CD4-positive, CD25-positive, alpha-beta regulatory T cell (primary cell): ENCODE measurements around the gene AHCTF1. TPM values are rescaled to one million over a fixed set of nuclear protein-coding genes. Genes with fewer than 3 reads are reported as not detected.
A peak's percentile ranks its signal among the peaks of the same experiment; 100 is the strongest.
"Not testable (repeated sequence)": the region's sequence is repeated elsewhere in the genome, so short reads cannot be mapped to it uniquely, and the experiment has no call there.

Source experiments
- ATAC-seq, 2 donors: fragments of 150-1000 bp; cut with Tn5 transposase; one replicate each; pipeline ENCODE4 v1.10.0; 2021; ENCODE audit warnings: low read depth in 2 of 2, moderate number of reproducible peaks in 2 of 2, moderate library complexity in 1 of 2
- DNase-seq, 3 donors: peaks; one replicate each; pipeline versions ENCODE4 v3.0.0 to v3.0.0-alpha.2; 2012 to 2022; ENCODE audit warnings: mixed read lengths in 1 of 3
- H3K27ac ChIP-seq: one replicate; pipeline ENCODE4 v1.7.0; 2013; ENCODE audit warnings: mild to moderate bottlenecking, low read length; ENCODE audit not compliant: insufficient read depth, poor library complexity, severe bottlenecking
- H3K27me3 ChIP-seq: one replicate; pipeline ENCODE4 v1.7.0; 2013; ENCODE audit warnings: low read length; ENCODE audit not compliant: control insufficient read depth, insufficient read depth
- H3K36me3 ChIP-seq: one replicate; pipeline ENCODE4 v1.7.0; 2013; ENCODE audit warnings: mild to moderate bottlenecking, low read length, moderate library complexity; ENCODE audit not compliant: control insufficient read depth, insufficient read depth
- H3K4me1 ChIP-seq: 2 replicates; pipeline ENCODE4 v1.7.0; 2013; ENCODE audit warnings: mild to moderate bottlenecking, low read length; ENCODE audit not compliant: insufficient read depth, control insufficient read depth, poor library complexity, severe bottlenecking
- H3K4me3 ChIP-seq: one replicate; pipeline ENCODE4 v1.7.0; 2013; ENCODE audit warnings: low read depth, mild to moderate bottlenecking, low read length, moderate library complexity
- H3K9me3 ChIP-seq, 2 experiments: 1 replicate in 1 of 2; 2 replicates in 1 of 2; pipeline ENCODE4 v1.7.0; 2013; ENCODE audit warnings: low read length in 2 of 2, mild to moderate bottlenecking in 1 of 2, moderate library complexity in 1 of 2; ENCODE audit not compliant: control insufficient read depth in 2 of 2
- H3K27ac Mint-ChIP-seq, 3 donors: one replicate each; pipeline ENCODE4 v1.8.0; 2020 to 2022; ENCODE audit warnings: mild to moderate bottlenecking in 3 of 3, mixed read lengths in 3 of 3, moderate library complexity in 2 of 3
- H3K27me3 Mint-ChIP-seq: one replicate; pipeline ENCODE4 v1.8.0; 2022; ENCODE audit warnings: mild to moderate bottlenecking, mixed read lengths
- H3K36me3 Mint-ChIP-seq: one replicate; pipeline ENCODE4 v1.8.0; 2020; ENCODE audit warnings: mixed read lengths
- H3K4me1 Mint-ChIP-seq, 4 donors: one replicate each; pipeline ENCODE4 v1.8.0; 2020 to 2022; ENCODE audit warnings: mixed read lengths in 4 of 4, mild to moderate bottlenecking in 1 of 4
- H3K4me3 Mint-ChIP-seq, 4 donors: one replicate each; pipeline ENCODE4 v1.8.0; 2020 to 2022; ENCODE audit warnings: mild to moderate bottlenecking in 4 of 4, mixed read lengths in 4 of 4, moderate library complexity in 3 of 4
- H3K9me3 Mint-ChIP-seq, 7 donors: one replicate each; pipeline ENCODE4 v1.8.0; 2020 to 2022; ENCODE audit warnings: mixed read lengths in 7 of 7, mild to moderate bottlenecking in 3 of 7, moderate library complexity in 2 of 7
- polyA plus RNA-seq, 4 donors: library from polyadenylated mRNA; unstranded; fragments of 300-500 nt; fragmentation: Illumina TruSeq; gene quantifications; one replicate each; pipeline ENCODE4 v1.2.3, GENCODE V29; 2021
- total RNA-seq: library from RNA; stranded (reverse); gene quantifications from one replicate; pipeline ENCODE4 v1.2.3, GENCODE V29; 2022

Gene AHCTF1
- total and polyA plus RNA-seq, 5 donors from 2014 or later = 11.2 to 77.0 (median 14.4) TPM

DNA sequence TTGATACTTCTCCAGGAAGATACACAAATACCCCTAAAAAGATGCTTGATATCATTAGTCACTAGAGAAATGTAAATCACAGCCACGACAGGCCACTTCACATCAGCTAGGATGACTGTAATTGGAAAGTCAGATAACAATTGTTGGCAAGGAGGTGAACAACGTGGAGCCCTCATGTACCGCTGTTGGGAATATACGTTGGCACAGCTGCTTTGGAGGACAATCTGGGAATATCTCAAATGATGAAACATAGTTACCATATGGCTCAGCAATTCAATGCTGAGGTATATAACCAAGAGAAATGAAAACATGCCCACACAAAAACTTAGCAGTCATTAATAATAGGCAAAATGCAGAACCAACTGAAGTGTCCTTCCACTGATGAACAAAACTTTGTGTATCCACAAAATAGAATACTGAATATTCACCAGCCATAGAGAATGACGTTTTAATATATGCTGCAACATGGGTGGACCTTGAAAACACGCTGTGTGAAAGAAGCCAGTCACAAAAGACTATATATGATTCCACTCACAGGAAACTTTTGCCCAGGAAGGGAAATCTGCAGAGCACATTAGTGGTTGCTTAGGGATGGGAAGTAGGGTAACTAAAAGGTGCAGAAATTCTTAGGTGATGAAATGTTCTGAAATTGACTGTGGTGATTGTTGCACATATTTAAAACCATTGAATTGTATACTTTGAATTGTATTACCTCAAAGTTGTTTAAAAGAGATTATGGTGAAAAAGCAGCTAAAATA is 95.4 kb downstream of the AHCTF1 start:
- Histone ChIP-seq H3K36me3 (peaks cover 8% of the 10 kb centered on the region), H3K4me3 (no peak overlapping the region), H3K27ac (no peak overlapping the region), H3K27me3 (no peaks in the 10 kb centered on the region), H3K4me1 (no peaks in the 10 kb centered on the region), H3K9me3 (no peaks in the 10 kb centered on the region)
- peaks cover 0 to 8% (median 4%) of the 10 kb centered on the region in 4 donors for H3K4me1 Mint-ChIP-seq
- peaks cover 10% of the 10 kb centered on the region for H3K36me3 Mint-ChIP-seq
- no peaks in the 10 kb centered on the region for H3K9me3 Mint-ChIP-seq
- no peak overlapping the region for H3K4me3 Mint-ChIP-seq
- ATAC-seq (no peak), DNase-seq (no peak)
- H3K27ac Mint-ChIP-seq = no peak overlapping the region
- H3K27me3 Mint-ChIP-seq = no peaks in the 10 kb centered on the region

- Mint-ChIP-seq H3K27me3 (peaks cover 4% of the 10 kb centered on the region), H3K4me1 (peaks cover 0 to 8% (median 2%) of the 10 kb centered on the region in 4 donors), H3K9me3 (peaks cover 2 to 11% (median 8%) of the 10 kb centered on the region in 7 donors), H3K36me3 (peaks cover 2% of the 10 kb centered on the region), H3K27ac (no peak overlapping the region), H3K4me3 (no peak overlapping the region)
- no peaks in the 10 kb centered on the region for H3K27me3 ChIP-seq
- H3K4me1 ChIP-seq = no peaks in the 10 kb centered on the region
- no peak for DNase-seq
- H3K36me3 ChIP-seq = no peaks in the 10 kb centered on the region
- peaks cover 0 to 10% of the 10 kb centered on the region in 2 experiments for H3K9me3 ChIP-seq
- no peak overlapping the region for H3K27ac ChIP-seq
- ATAC-seq = no peak
- H3K4me3 ChIP-seq = no peak overlapping the region
These were observed 100.2 kb downstream of the AHCTF1 start for GRCh38 chr1:246831543-246831942.

GRCh38 chr1:246828818-246829217 is 102.9 kb downstream of the AHCTF1 start:
- H3K27me3 Mint-ChIP-seq = peaks cover 4% of the 10 kb centered on the region
- Histone ChIP-seq H3K36me3 (no peaks in the 10 kb centered on the region), H3K4me3 (no peak overlapping the region), H3K27ac (no peak overlapping the region), H3K27me3 (no peaks in the 10 kb centered on the region), H3K9me3 (peaks cover 0 to 10% of the 10 kb centered on the region in 2 experiments), H3K4me1 (no peaks in the 10 kb centered on the region)
- no peak for DNase-seq
- peaks cover 2 to 11% (median 8%) of the 10 kb centered on the region in 7 donors for H3K9me3 Mint-ChIP-seq
- H3K4me1 Mint-ChIP-seq = peaks cover 0 to 6% (median 2%) of the 10 kb centered on the region in 4 donors
- H3K4me3 Mint-ChIP-seq = no peak overlapping the region
- no peak for ATAC-seq
- peaks cover 2% of the 10 kb centered on the region for H3K36me3 Mint-ChIP-seq
- H3K27ac Mint-ChIP-seq = no peak overlapping the region

DNA sequence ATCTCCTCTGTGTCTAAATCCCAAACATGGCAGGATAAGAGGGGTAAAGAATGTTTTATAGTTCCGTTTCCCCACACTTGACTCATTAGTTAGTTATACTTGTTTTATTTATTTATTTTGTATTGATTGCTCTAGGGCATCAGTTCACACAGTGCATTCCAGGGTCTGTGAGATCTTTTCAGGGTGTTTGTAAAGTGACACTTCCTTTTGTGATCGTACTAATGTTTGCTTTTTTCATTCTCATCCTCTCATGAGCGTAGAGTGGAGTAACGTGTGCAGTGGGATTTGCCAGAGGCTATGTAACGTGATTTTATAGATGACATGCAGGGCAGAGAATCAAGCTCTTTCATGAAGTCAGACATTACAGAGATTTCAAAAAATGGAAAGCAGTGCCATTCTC is 104.4 kb downstream of the AHCTF1 start:
- Mint-ChIP-seq H3K27me3 (peaks cover 4% of the 10 kb centered on the region), H3K27ac (peak overlapping the region in 1 of 3 donors; percentile 7), H3K4me3 (no peak overlapping the region), H3K4me1 (peaks cover 0 to under 1% (median 0%) of the 10 kb centered on the region in 4 donors), H3K36me3 (no peaks in the 10 kb centered on the region), H3K9me3 (peaks cover 2 to 13% (median 8%) of the 10 kb centered on the region in 7 donors)
- Histone ChIP-seq H3K36me3 (no peaks in the 10 kb centered on the region), H3K4me1 (no peaks in the 10 kb centered on the region), H3K4me3 (no peak overlapping the region), H3K9me3 (peaks cover 0 to 10% of the 10 kb centered on the region in 2 experiments), H3K27ac (no peak overlapping the region), H3K27me3 (no peaks in the 10 kb centered on the region)
- no peak for ATAC-seq
- no peak for DNase-seq

GRCh38 chr1:246825557-246826175 is 106.1 kb downstream of the AHCTF1 start:
- Mint-ChIP-seq H3K4me1 (peaks cover 0 to 13% (median 5%) of the 10 kb centered on the region in 4 donors), H3K27me3 (peaks cover 8% of the 10 kb centered on the region), H3K36me3 (no peaks in the 10 kb centered on the region), H3K4me3 (no peak overlapping the region), H3K27ac (no peak overlapping the region), H3K9me3 (peaks cover 2 to 15% (median 8%) of the 10 kb centered on the region in 7 donors)
- Histone ChIP-seq H3K9me3 (peaks cover 0 to 10% of the 10 kb centered on the region in 2 experiments), H3K4me3 (no peak overlapping the region), H3K4me1 (no peaks in the 10 kb centered on the region), H3K36me3 (no peaks in the 10 kb centered on the region), H3K27ac (no peak overlapping the region), H3K27me3 (no peaks in the 10 kb centered on the region)
- no peak for ATAC-seq
- no peak for DNase-seq

GRCh38 chr1:246824541-246824940 is 107.2 kb downstream of the AHCTF1 start:
- no peak overlapping the region for H3K27ac Mint-ChIP-seq
- H3K4me3 Mint-ChIP-seq = no peak overlapping the region
- no peak overlapping the region for H3K27ac ChIP-seq
- H3K36me3 Mint-ChIP-seq = no peaks in the 10 kb centered on the region
- H3K9me3 Mint-ChIP-seq = peaks cover 2 to 15% (median 6%) of the 10 kb centered on the region in 7 donors
- H3K27me3 Mint-ChIP-seq = peaks cover 8% of the 10 kb centered on the region
- no peaks in the 10 kb centered on the region for H3K4me1 ChIP-seq
- ATAC-seq (no peak), DNase-seq (no peak)
- peaks cover 0 to 14% (median 5%) of the 10 kb centered on the region in 4 donors for H3K4me1 Mint-ChIP-seq
- no peaks in the 10 kb centered on the region for H3K27me3 ChIP-seq
- peaks cover 0 to 8% of the 10 kb centered on the region in 2 experiments for H3K9me3 ChIP-seq
- no peak overlapping the region for H3K4me3 ChIP-seq
- no peaks in the 10 kb centered on the region for H3K36me3 ChIP-seq

DNA sequence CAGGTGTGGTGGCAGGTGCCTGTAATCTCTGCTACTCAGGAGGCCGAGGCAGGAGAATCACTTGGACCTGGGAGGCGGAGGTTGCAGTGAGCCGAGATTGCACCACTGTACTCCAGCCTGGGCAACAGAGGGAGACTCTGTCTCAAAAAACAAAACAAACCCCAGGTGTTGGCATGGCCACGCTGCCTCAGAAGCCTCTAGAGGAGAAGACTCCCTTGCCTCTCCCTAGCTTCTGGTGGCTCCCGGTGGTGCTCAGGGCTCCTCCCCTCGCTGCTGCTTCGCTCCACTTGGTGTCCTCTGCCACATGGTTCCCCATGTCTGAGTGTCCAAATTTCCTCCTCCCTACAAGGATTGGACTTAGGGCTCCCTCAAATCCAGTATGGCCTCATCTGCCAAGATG is 109.6 kb downstream of the AHCTF1 start:
- not testable (repeated sequence) for H3K36me3 ChIP-seq, H3K27me3 Mint-ChIP-seq

More for the DNA sequence above, 109.6 kb downstream of the AHCTF1 start:
- not testable (repeated sequence) for H3K27me3 ChIP-seq, H3K36me3 Mint-ChIP-seq, DNase-seq, H3K27ac ChIP-seq, H3K4me1 ChIP-seq, H3K4me3 ChIP-seq, H3K27ac Mint-ChIP-seq, H3K9me3 Mint-ChIP-seq, H3K9me3 ChIP-seq, ATAC-seq
- peaks cover 0 to 14% (median 8%) of the 10 kb centered on the region in 4 donors for H3K4me1 Mint-ChIP-seq
- H3K4me3 Mint-ChIP-seq = peak overlapping the region in 1 of 4 donors; percentile 31
